ENCODE results near the gene CASK. TPM values are rescaled to one million over a fixed set of nuclear protein-coding genes. Genes with fewer than 3 reads are reported as not detected.
"Not testable (repeated sequence)": the region's sequence is repeated elsewhere in the genome, so short reads cannot be mapped to it uniquely, and the experiment has no call there.

Gene CASK
- total RNA-seq, 1 donor from 2014 or later = 18.6 TPM

- Mint-ChIP-seq H3K9me3 (no peaks in the 10 kb centered on the region), H3K27me3 (ENCODE audit: low read depth) (no peaks in the 10 kb centered on the region), H3K4me1 (ENCODE audit: low read depth) (peaks cover 35% of the 10 kb centered on the region), H3K36me3 (ENCODE audit: low read depth) (peaks cover 4% of the 10 kb centered on the region), H3K4me3 (ENCODE audit: low read depth) (no peak overlapping the region), H3K27ac (no peak overlapping the region)
- intact Hi-C loops (cut with micrococcal nuclease) = loop anchor here (2.0 to 5.0 kb wide), 2 partner anchors 13 to 43 kb away; no protein-coding TSS in a partner anchor
- no peak for DNase-seq (ENCODE audit: low spot score)
These were observed 233.6 kb downstream of the CASK start for GRCh38 chrX:41689711-41690110.

GRCh38 chrX:41688835-41689234, 234.5 kb downstream of the CASK start, which contains the start of gene GPR34:
Gene GPR34 (plus strand): TSS chrX:41688973. CDS start chrX:41695634, 6,661 bp downstream.
- no peak within 1 kb of the TSS for H3K4me3 Mint-ChIP-seq (ENCODE audit: low read depth)
- H3K36me3 Mint-ChIP-seq (ENCODE audit: low read depth) = peaks cover 4% of the 10 kb centered on the region
- peaks cover 32% of the 10 kb centered on the region for H3K4me1 Mint-ChIP-seq (ENCODE audit: low read depth)
- H3K27me3 Mint-ChIP-seq (ENCODE audit: low read depth) = no peaks in the 10 kb centered on the region
- intact Hi-C loops (cut with micrococcal nuclease) = loop anchor here (2.0 to 5.0 kb wide), 2 partner anchors 14 to 43 kb away; no protein-coding TSS in a partner anchor
- DNase-seq (ENCODE audit: low spot score) = no peak
- no peak within 1 kb of the TSS for H3K27ac Mint-ChIP-seq
- no peaks in the 10 kb centered on the region for H3K9me3 Mint-ChIP-seq

GRCh38 chrX:41688156-41688555, 235.2 kb downstream of the CASK start:
- intact Hi-C loops (cut with micrococcal nuclease) = loop anchor here (2.0 to 5.0 kb wide), 2 partner anchors 15 to 44 kb away; no protein-coding TSS in a partner anchor
- DNase-seq (ENCODE audit: low spot score) = no peak
- no peak overlapping the region for H3K27ac Mint-ChIP-seq
- H3K4me3 Mint-ChIP-seq (ENCODE audit: low read depth) = no peak overlapping the region
- H3K27me3 Mint-ChIP-seq (ENCODE audit: low read depth) = no peaks in the 10 kb centered on the region
- H3K36me3 Mint-ChIP-seq (ENCODE audit: low read depth) = peaks cover 4% of the 10 kb centered on the region
- no peaks in the 10 kb centered on the region for H3K9me3 Mint-ChIP-seq
- H3K4me1 Mint-ChIP-seq (ENCODE audit: low read depth) = peaks cover 28% of the 10 kb centered on the region

- intact Hi-C loops (cut with micrococcal nuclease) = loop anchor here (5.0 kb wide), 1 partner anchor 46 kb away; no protein-coding TSS in a partner anchor
- Mint-ChIP-seq H3K27ac (no peak overlapping the region), H3K4me3 (ENCODE audit: low read depth) (no peak overlapping the region)
These were observed 236.6 kb downstream of the CASK start for GRCh38 chrX:41686788-41687187.

GRCh38 chrX:41684940-41685339, 238.4 kb downstream of the CASK start:
- Mint-ChIP-seq H3K36me3 (ENCODE audit: low read depth) (no peaks in the 10 kb centered on the region), H3K27me3 (ENCODE audit: low read depth) (no peaks in the 10 kb centered on the region), H3K4me1 (ENCODE audit: low read depth) (peaks cover 20% of the 10 kb centered on the region), H3K4me3 (ENCODE audit: low read depth) (no peak overlapping the region), H3K27ac (no peak overlapping the region), H3K9me3 (no peaks in the 10 kb centered on the region)
- intact Hi-C loops (cut with micrococcal nuclease) = loop anchor here (5.0 kb wide), 1 partner anchor 47 kb away; no protein-coding TSS in a partner anchor
- no peak for DNase-seq (ENCODE audit: low spot score)

More at GRCh38 chrX:41686788-41687187, 236.6 kb downstream of the CASK start:
- H3K36me3 Mint-ChIP-seq (ENCODE audit: low read depth) = no peaks in the 10 kb centered on the region
- H3K9me3 Mint-ChIP-seq = no peaks in the 10 kb centered on the region
- peaks cover 20% of the 10 kb centered on the region for H3K4me1 Mint-ChIP-seq (ENCODE audit: low read depth)
- no peak for DNase-seq (ENCODE audit: low spot score)
- H3K27me3 Mint-ChIP-seq (ENCODE audit: low read depth) = no peaks in the 10 kb centered on the region

- Mint-ChIP-seq H3K27me3 (ENCODE audit: low read depth) (no peaks in the 10 kb centered on the region), H3K36me3 (ENCODE audit: low read depth) (no peaks in the 10 kb centered on the region), H3K4me1 (ENCODE audit: low read depth) (peaks cover 21% of the 10 kb centered on the region), H3K4me3 (ENCODE audit: low read depth) (no peak overlapping the region), H3K9me3 (no peaks in the 10 kb centered on the region), H3K27ac (no peak overlapping the region)
- no peak for DNase-seq (ENCODE audit: low spot score)
- intact Hi-C loops (cut with micrococcal nuclease) = no loop called here
These were observed 239.2 kb downstream of the CASK start for GRCh38 chrX:41684138-41684537.

GRCh38 chrX:41677183-41678060, 245.9 kb downstream of the CASK start:
- no peak overlapping the region for H3K27ac Mint-ChIP-seq
- DNase-seq (ENCODE audit: low spot score) = no peak
- peaks cover 17% of the 10 kb centered on the region for H3K4me1 Mint-ChIP-seq (ENCODE audit: low read depth)
- peaks cover 8% of the 10 kb centered on the region for H3K36me3 Mint-ChIP-seq (ENCODE audit: low read depth)
- intact Hi-C loops (cut with micrococcal nuclease) = no loop called here
- no peaks in the 10 kb centered on the region for H3K27me3 Mint-ChIP-seq (ENCODE audit: low read depth)
- no peaks in the 10 kb centered on the region for H3K9me3 Mint-ChIP-seq
- H3K4me3 Mint-ChIP-seq (ENCODE audit: low read depth) = no peak overlapping the region

GRCh38 chrX:41676361-41676760, 247.0 kb downstream of the CASK start:
- H3K36me3 Mint-ChIP-seq (ENCODE audit: low read depth); DNase-seq (ENCODE audit: low spot score); H3K4me3 Mint-ChIP-seq (ENCODE audit: low read depth); intact Hi-C loops (cut with micrococcal nuclease); H3K27ac Mint-ChIP-seq; H3K9me3 Mint-ChIP-seq; H3K27me3 Mint-ChIP-seq (ENCODE audit: low read depth): not testable (repeated sequence)
- peaks cover 19% of the 10 kb centered on the region for H3K4me1 Mint-ChIP-seq (ENCODE audit: low read depth)

- Mint-ChIP-seq H3K27ac (peak overlapping the region; percentile 4), H3K4me1 (ENCODE audit: low read depth) (peaks cover 30% of the 10 kb centered on the region)
- DNase-seq (ENCODE audit: low spot score) = no peak
These were observed 250.7 kb downstream of the CASK start for GRCh38 chrX:41672643-41673042.

GRCh38 chrX:41671082-41671481, 252.3 kb downstream of the CASK start:
- Mint-ChIP-seq H3K9me3 (no peaks in the 10 kb centered on the region), H3K36me3 (ENCODE audit: low read depth) (peaks cover 12% of the 10 kb centered on the region), H3K4me3 (ENCODE audit: low read depth) (no peak overlapping the region), H3K4me1 (ENCODE audit: low read depth) (peaks cover 41% of the 10 kb centered on the region), H3K27me3 (ENCODE audit: low read depth) (no peaks in the 10 kb centered on the region), H3K27ac (no peak overlapping the region)
- DNase-seq (ENCODE audit: low spot score) = no peak
- intact Hi-C loops (cut with micrococcal nuclease) = no loop called here

More at GRCh38 chrX:41672643-41673042, 250.7 kb downstream of the CASK start:
- Mint-ChIP-seq H3K27me3 (ENCODE audit: low read depth) (no peaks in the 10 kb centered on the region), H3K36me3 (ENCODE audit: low read depth) (peaks cover 16% of the 10 kb centered on the region), H3K4me3 (ENCODE audit: low read depth) (no peak overlapping the region), H3K9me3 (no peaks in the 10 kb centered on the region)
- intact Hi-C loops (cut with micrococcal nuclease) = no loop called here

GRCh38 chrX:41670112-41670511, 253.2 kb downstream of the CASK start:
- intact Hi-C loops (cut with micrococcal nuclease) = no loop called here
- H3K4me1 Mint-ChIP-seq (ENCODE audit: low read depth) = peaks cover 49% of the 10 kb centered on the region
- H3K27ac Mint-ChIP-seq = no peak overlapping the region
- no peak for DNase-seq (ENCODE audit: low spot score)
- H3K9me3 Mint-ChIP-seq = no peaks in the 10 kb centered on the region
- H3K27me3 Mint-ChIP-seq (ENCODE audit: low read depth) = no peaks in the 10 kb centered on the region
- H3K36me3 Mint-ChIP-seq (ENCODE audit: low read depth) = peaks cover 15% of the 10 kb centered on the region
- H3K4me3 Mint-ChIP-seq (ENCODE audit: low read depth) = no peak overlapping the region

- H3K27me3 Mint-ChIP-seq (ENCODE audit: low read depth) = no peaks in the 10 kb centered on the region
- no peak overlapping the region for H3K4me3 Mint-ChIP-seq (ENCODE audit: low read depth)
- no peak for DNase-seq (ENCODE audit: low spot score)
- no peak overlapping the region for H3K27ac Mint-ChIP-seq
- H3K9me3 Mint-ChIP-seq = no peaks in the 10 kb centered on the region
- intact Hi-C loops (cut with micrococcal nuclease) = loop anchor here (2.0 to 5.0 kb wide), 3 partner anchors 27 to 425 kb away; no protein-coding TSS in a partner anchor
- H3K4me1 Mint-ChIP-seq (ENCODE audit: low read depth) = peaks cover 48% of the 10 kb centered on the region
- peaks cover 12% of the 10 kb centered on the region for H3K36me3 Mint-ChIP-seq (ENCODE audit: low read depth)
These were observed 255.7 kb downstream of the CASK start for GRCh38 chrX:41667631-41668030.

- peaks cover 46% of the 10 kb centered on the region for H3K4me1 Mint-ChIP-seq (ENCODE audit: low read depth)
- H3K36me3 Mint-ChIP-seq (ENCODE audit: low read depth) = peaks cover 15% of the 10 kb centered on the region
- H3K9me3 Mint-ChIP-seq = no peaks in the 10 kb centered on the region
- intact Hi-C loops (cut with micrococcal nuclease) = loop anchor here (2.0 to 5.0 kb wide), 3 partner anchors 29 to 426 kb away; no protein-coding TSS in a partner anchor
- peak overlapping the region; percentile 86 for H3K27ac Mint-ChIP-seq
- H3K4me3 Mint-ChIP-seq (ENCODE audit: low read depth) = peak overlapping the region; percentile 45
- H3K27me3 Mint-ChIP-seq (ENCODE audit: low read depth) = no peaks in the 10 kb centered on the region
- no peak for DNase-seq (ENCODE audit: low spot score)
These were observed 257.1 kb downstream of the CASK start for GRCh38 chrX:41666251-41666650.
